HG02884 (cell line): ENCODE measurements around the gene CISTR.
"Not testable (repeated sequence)": the region's sequence is repeated elsewhere in the genome, so short reads cannot be mapped to it uniquely, and the experiment has no call there.

Experiments
- ATAC-seq: cut with Tn5 transposase; IDR thresholded peaks from one replicate; pipeline ENCODE4 v1.9.1; 2021; ENCODE audit warnings: mild to moderate bottlenecking, moderate library complexity; ENCODE audit not compliant: unreplicated experiment

The CISTR gene

DNA sequence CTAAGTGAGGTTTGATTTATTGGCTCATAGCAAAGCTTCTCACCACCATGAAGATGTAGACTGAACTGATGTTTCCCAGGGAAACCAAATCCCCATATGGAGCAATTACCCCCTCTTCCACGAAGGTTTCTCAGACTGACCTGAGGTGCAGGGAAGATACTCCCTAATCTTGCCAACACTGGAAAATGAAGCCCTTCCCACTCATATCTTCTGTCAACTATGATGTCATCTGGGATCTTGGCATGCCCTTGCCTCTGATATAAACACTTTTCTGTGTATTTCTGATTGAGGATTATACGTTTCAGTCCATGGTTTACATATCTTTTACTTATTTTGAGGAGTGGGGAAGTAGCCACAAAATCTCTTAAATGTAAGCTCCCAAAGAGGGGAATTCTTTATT lies 14.1 kb upstream of the CISTR start:
- ATAC-seq, result no peak

DNA sequence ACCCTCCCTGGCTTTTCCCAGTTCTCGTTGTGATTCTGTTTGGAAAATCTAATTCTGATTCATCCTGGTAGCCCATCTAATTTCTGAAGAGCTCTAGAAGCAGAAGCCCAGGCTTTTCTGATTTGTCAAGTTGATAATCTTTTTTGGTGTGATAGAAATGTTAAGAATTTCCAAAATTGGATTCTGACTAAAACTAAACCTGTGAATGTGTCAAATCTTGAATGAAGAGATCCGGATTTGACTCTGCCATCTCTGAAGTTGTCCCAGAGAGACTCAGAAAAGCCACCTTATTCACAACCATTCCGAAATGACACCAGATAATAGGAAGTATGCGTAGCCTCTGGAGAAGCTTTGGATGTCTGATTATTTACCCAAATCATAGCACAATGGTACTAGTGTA lies 12.8 kb upstream of the CISTR start:
- no peak for ATAC-seq

DNA sequence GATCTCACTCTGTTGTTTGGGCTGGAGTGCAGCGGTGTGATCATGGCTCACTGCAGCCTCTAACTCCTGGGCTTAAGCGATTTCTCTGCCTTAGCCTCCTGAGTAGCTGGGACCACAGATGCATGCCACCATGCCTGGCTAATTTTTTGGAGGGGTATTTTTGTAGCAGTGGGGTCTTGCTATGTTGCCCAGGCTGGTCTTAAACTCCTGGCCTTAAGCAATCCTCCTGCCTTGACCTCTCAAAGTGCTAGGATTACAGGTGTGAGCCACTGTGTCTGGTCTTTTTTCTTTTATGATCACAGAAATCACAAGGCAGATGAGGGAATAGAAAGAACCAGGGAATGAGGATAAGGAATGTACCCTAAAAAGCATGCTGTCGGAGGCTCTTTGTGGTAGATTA lies 11.0 kb upstream of the CISTR start:
- ATAC-seq, result not testable (repeated sequence)

DNA sequence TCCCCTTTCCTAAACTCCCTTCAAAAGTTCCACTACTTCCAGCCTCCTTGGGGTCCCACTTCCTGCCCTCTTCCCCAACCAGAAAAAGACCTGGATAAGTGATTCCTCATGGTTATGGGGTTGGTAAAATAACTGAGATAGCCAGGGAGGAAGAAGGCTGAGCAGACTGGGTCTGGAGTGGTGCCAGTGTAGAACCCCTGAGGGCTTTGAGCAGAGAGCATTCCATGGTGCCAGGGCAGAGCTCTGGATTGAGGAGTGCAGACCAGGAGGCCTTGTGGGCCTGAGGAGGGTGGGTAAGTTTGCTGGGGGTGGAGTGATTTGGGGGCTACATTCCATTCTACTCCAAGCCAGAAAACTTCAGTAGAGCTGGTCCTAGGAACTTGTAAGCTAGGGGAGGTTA lies 9.5 kb upstream of the CISTR start:
- no peak for ATAC-seq

DNA sequence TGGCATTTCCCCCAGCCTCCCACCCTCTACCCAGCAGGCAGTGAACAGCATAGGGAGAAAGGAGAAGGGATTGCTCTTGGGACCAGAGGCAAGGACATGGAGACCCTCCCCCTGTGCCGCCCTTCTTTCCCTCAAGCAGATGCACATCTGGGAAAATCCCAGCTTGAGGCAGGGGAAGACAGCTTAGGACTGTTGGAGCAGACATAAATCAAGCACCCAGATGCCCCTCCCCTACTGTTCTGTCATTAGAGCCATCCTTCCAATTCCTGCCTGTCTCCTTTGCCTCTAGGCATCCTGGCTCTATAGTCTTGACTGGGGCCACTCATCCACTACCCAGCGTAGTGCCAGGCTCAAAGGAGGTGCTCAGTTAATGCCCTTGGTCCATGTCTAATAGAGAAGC lies 7.5 kb upstream of the CISTR start:
- no peak for ATAC-seq

DNA sequence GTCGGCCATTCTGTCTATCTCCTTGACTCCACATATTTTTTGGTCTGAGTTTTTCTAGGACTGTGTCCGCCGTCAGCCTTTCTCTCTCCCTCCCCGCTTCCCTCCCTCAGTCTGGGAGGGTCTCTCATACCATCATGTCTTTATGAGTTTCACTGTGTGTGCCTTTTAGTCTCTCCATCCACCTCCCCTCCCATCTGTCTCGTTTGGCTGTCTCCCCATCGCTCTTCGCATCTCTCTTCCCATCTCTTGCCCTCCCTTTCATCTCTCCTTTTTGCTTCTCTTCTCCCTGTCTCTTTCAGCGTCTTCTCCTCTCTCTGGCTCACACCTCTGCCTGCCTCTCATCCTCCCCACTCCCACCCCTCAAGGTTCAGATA lies 6.9 kb upstream of the CISTR start:
- ATAC-seq, result no peak

DNA sequence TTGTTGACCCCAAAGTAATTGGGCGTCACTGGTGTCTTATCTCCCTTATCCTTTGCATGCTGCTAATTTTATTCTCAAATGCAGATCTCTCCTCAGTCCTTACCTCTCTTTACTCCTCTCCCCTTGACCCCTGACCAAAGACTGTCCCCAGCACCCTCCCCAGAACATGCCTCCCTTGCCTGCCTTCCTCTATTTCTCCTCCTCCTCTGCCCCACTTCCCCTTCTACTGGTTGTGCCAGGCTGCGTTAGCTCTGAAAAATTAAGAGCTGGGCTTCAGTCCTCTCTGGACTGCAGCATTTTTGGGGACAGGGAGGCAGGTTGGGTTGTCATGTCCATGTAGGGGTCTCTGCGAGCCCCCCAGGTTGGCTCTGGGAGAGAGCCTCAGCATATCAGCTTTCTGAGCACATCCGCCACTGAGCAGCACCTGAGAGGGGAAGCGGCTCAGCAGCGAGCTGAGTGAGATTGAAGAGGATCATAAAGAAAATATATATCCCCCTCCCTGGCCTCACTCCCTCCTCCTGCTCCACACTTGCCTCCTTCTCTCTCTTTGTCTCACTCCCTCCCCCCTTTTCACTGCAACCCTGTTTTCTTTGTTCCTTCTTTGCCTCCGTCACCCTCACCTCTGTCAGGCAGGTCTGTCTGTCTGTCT lies 6.4 kb upstream of the CISTR start:
- no peak for ATAC-seq

DNA sequence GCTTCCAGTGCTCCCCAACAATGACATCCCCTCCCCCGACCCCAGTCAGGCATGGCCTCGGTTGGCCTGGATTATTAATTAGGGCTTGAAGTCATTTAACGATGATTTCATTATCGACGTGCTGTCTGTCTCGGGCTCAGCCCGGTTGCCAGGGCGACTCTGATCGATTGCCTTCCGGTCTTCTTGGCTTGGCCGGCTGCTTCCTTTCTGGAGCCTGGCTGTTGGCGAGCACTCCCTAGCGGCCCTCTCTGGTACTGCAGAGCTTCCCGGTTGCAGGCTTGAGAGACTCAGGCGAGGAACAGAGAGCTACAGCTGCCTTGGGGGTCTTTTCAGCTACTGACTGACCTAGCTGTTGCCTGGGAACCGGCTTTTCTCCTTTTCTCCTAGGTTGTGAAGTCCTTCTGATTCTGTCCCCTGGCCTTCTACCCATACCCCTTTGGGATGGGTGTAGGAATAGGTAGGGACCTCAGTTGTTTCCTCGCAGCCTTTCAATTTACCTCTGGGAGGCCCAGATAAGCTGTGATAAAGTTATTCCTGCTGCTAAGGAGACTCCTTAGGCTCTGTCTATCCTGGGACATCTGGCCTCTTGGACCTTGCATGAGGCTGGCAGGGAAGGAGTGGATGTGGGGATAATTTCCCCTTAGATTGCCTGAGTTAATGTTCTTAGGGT lies 5.5 kb upstream of the CISTR start:
- ATAC-seq, result peak; percentile 60

DNA sequence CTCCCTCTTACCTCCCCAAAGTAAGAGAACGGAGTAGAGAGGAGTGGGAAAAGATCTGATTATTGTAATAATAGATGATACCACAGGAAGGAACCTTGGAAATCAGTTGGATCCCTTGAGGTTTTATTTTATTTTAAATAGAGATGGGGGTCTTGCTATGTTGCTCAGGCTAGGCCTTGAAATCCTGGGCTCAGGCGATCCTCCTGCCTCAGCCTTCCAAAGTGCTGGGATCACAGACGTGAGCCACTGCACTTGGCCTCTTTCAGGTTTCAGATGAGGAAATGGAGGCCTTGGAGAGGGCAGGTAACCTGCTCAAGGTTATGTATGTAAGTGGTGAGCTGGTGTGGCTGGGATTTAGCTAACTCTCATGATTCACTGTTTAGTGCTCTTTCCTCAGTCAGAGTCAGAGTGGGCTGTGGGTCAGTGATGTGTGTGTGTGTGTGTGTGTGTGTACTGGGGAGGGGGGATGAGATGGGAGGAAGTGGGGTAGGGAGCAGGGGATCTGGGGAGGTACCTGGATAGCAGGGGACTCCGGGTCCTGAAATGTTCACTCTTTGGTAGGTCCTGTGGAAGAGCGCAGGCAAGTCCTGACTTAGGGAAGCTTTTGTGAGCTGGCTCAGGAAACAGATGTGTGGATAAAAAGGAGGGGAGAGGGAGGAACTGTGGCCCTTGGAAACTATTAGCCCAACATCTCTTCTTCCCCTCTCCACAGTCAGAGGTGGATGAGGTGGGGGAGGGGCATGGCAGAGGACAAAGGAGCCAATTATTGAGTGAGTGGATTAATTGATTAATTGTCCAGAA lies 4.7 kb upstream of the CISTR start:
- ATAC-seq, result no peak

DNA sequence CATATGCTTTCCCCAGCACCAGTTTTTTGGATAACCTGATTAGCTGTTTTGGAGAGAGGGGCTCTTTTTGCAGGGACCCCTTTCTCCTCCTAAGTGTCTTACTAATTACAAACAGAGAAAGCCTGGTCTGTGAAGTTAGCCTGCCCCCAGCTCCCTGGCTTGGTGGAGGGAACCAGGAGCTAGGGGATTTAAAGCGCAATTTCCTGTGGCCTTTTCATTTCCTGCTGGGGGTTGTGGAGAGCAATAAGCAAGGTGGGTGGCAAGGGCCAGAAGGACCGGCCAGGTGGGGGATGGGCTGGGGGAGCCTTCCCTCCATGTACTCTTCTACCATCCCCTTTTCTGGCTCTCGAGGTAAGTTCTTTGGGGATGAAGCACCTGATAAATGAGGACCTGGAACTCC lies 4.1 kb upstream of the CISTR start:
- ATAC-seq, result no peak

DNA sequence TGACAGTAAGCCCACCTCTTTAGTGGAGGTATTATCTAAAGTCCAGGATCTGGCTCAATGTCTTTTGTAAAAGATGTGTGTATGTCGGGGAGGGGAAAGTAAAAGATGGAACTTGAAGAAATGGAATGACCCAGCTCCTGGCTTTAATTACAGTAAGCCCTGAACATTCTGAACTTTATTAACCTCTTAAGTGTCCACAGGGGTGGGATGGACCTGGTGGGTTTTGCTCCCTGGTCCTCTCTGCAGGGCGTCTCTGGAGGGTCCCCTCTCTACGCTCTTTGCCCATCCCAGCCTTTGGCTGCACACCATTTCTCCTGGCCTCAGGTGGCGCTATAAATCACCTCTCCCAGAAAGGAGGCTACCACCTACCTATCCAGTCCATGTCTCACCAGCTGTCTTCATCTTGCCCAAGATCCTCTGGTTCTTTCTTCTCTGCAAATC lies 3.7 kb upstream of the CISTR start:
- ATAC-seq, result no peak

DNA sequence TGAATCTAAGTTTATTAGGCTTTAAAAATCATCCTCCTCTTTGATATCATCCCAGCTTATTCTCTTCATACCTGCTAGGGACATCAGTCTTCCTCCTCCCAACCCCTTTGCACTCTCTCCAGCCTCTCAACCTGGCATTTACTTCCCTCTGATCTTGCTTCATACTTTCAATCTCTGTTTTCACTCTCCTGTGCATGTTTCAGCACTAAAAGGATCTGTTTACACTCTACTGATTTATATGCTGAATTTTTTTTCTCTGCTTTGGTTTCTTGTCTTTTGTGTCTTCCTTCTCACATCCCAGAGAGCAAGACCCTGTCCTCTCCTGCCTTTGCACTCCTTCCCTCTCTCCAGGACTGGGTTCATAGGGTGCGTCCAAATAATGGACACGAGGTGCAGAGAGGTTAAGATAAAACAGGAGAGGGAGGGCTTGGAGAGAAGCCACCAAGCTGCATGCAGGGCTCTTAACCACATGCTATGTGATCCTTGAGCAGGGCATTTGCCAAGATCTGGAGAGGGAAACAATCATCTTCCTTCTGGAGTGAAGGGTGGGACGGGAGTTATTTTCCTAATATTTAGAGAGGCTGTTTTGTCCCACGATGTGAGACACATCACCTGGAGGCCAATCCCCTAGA lies 3.0 kb upstream of the CISTR start:
- ATAC-seq, result no peak

DNA sequence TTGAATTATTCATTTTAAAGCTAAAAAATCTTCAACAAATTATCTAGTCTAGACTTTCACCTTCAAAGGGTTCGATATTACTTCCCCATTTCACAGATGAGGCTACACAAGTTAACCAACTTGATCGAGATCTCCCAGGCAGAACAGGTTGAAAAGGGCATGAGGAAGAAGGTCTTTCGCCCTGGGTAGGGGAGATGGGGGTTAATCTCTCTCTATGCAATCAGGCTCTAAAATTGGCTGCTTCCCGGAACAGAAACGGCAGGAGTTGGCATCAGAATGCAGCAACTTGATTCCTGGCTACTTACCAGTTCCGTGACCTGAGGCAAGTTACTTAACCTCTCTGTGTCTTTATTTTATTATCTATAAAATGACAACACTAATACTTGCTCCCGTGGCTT lies 2.4 kb upstream of the CISTR start:
- ATAC-seq, result no peak

DNA sequence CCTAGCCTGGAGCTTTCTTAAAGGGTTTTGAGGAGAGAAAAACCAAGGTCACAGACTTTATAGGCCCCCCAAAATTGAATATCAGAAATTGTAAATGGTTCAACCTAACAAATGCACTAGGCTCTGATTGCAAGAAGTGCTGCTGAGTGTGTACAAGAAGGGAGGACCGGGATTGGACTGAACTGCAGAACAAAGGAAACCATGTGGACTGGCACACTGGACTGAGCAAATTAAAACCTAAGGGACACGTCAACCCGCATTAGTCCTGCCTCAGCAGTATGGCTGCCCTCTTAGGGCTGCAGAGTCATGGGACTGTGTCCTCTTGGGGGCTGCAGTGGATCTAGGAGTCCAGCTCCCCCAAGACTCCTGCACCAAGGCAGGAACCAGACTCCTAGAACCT lies 842 bp upstream of the CISTR start:
- no peak for ATAC-seq

DNA sequence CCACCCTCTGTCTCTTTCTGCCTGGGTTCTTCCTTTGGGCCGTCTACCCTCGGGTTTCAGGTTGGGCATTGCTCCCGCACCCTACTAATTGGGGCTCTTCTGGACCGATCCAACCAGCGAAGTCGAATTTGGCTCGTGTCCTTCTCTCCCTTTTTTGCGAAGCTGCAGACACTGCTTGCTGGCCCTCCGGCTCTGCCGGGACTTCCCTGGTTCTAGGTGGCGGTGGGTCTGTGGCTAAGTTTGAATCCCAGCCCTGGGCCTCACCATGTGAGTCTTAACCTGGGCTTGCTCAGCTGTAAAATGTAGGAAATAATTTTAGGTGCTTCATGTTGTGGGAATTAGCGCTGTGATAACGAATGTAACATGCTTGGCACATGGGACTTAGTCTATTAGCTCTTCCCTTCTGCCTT lies 418 bp upstream of the CISTR start:
- no peak for ATAC-seq

DNA sequence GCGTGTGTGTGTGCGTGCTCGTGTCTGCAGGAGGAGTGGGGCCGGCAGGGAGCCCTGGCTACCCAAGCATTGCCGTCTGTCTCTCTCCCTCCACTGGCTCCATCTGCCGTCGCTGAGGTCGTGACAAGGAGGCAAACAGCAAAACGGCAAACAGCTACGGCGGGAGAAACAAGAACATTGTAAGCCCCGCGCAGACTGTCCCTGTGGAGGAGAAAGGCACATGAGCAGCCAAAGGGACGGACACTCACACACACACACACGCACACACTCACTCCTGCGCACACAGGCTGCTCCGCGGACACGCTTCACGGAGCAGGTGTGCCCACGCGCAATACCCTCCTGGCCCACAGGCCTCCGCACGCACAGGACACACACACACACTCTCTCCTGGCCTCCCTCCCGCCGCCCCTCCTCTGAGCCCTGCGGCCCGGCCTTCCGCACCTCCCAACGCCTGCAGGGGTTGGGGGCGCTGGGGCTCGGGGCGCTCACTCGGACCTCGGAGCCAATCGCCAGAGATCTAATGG lies 905 bp downstream of the CISTR start:
- ATAC-seq, result peak; percentile 35

DNA sequence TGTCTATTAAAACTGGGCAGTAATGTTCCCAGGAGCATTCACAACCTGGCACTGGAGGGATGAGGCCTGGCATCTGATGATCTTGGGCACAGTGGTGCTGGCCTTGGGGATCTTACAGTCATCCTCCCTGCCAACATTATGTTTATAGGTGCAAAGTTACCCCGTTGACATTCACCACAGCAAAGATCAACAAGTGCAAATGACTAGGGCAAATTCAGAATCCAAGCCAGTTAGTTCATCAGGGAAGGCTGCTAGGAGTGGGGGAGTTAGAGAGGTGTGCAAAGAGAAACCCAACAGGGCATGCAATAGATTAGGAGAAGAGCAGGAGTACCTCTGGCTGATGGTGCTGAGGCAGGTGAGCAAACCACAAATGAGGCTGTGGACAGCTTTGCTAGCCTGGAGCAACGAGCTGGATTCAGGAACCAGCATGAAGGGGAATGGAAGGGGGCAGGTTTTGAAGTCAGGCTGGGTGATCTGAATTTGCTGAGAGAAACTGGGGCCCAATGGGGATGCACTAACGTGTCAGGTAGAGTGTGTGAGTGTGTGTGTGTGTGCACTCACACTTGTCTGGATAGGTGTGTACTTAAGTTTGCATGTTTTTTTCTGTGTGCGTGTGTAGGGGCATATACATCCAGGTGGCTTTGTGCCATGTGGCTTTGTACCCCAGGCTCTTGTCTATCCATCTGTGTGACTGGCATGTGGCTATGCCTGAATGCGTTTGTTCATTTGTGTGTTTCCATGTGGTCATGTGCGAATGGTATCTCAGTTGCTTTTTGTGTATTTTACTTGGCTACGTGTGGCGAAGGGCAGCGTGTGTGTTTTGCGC lies 1.6 kb downstream of the CISTR start:
- ATAC-seq, result no peak

DNA sequence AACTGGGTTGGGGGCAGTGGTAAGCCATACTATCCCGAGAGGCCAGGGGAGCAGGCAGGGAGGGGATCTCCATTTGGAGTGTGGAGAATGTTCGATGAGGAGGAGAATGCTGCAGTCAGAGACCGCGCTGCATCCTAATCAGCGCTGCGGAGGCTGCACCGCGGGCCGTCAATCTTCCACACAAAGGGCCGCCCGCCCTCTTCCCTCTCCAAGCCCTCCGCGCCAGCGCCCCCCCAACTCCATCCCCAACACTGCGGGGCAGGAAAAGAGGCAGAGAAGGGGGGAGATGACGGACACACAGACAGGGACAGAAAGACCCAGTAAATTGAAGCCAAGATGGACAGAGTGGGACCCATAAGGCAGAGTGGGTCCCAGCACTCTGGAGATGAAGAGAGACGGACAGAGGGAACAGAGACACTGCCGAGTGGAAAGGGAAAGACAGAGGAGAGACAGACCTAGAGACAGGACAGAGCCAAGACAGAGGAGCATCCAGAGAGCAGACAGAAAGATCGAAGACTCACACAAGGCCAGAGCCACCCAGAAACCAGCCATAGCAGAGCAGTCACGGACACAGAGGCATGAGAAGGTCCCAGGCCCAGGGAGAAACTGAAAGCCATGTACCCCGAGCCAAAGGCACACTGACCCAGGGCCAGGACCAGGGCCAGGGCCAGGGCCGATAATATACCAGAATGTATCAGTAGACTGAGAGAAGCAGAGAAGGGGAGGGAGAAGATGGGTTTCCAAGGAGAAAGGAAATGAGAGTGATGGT lies 3.5 kb downstream of the CISTR start:
- ATAC-seq, result no peak

DNA sequence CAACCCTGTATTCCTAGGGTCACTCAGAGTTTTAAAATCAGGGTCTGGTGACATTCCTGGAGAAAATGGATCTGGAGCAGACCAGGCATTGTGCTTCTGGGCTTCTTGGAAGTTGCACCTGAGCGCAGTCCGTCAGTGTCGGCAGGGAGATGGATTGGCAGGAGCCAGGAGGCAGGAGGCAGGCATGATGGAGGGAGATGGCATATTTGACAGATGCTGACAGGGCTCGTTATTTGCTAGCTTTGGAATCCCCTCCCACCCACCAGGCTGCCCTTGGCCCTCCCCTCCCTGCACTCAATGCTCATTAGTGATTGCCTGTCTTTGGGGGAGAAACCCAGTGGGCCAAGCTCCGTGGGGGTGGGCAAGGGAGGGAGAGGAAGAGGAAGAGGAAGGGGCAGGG lies 4.7 kb downstream of the CISTR start:
- no peak for ATAC-seq

DNA sequence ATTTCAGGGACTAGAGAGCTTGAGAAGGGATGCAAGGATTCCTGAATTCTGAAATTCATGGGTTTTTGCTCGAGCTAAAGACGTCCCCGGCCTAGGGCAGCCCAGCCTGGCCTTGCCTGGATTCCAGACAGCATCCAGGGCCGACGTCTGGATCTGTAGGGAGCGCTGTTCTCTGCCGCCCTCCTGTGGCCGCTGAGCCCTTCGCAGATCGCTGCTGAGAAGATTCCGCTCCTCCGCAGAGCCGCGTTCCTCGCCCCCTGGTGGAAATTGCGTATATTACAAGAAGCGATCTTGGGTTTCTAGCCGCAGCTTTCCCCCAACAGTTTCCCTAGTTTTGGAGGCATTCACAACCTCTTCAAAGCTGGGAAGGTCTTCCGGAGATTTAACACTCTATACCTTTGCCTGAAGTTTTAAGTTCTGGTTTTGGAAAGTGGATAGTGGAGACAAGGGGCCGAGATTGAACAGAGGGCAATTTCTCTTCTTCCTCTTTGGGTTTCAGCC lies 5.1 kb downstream of the CISTR start:
- ATAC-seq, result no peak
